Limb (tissue), 2 donors: ENCODE measurements around the gene PDHA1.
A peak's percentile ranks its signal among the peaks of the same experiment; 100 is the strongest.

Experiments used
- DNase-seq, 2 donors: peaks; one replicate each; pipeline ENCODE4 v3.0.0-alpha.2; 2016; ENCODE audit errors: extremely low spot score in 2 of 2

PDHA1 gene

GRCh38 chrX:19343535-19344408 lies at the start of gene PDHA1:
PDHA1 (plus strand) TSS chrX:19343927; CDS start chrX:19344038, 111 bp downstream.
- DNase-seq = peak; percentile 93

DNA sequence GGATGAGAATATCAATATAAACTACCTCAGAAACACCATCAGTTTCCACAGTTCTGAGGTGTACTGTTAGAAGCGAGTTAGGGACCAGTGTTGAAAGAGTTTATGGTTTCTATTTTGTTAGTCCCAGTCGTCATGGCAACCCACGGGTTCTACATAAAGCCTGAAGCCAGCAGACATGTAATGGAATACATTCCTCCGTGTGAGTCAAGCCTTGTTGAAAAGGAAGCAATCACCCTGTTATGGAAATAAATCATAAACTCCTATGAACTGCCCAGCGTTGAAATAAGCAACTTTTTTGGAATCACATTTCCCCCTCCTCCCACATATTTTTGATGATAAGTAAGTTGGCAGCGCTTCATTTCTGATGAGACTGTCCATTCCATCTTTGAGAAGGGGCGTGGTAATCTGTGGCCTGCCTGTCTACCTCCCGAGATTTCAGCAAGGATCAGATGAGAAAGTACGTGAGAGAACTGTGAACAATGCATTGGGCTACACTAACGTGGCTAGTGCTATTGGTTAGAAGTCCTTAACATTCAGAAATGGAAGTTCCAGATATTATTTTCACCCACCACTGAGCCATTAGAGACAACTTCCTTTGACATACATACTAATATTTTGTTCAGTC lies 40.4 kb upstream of the PDHA1 start:
- peak; percentile 38 to 65 for DNase-seq

DNA sequence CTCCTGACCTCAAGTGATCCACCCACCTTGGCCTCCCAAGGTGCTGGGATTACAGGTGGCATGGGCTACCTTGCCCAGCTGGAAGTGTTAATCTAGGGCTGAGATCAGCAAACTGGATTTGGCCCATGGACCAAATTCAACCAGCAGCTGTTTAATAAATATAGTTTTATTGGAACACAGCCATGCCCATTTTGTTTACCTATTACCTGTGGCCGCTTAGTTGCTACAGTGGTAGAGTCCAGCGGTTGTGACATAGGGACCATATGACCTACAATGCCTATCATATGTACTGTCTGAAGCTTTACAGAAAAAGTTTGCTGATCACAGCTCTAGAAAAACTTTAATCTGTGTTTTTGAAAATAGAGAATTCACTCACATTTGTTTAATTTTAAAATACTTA lies 17.2 kb upstream of the PDHA1 start:
- DNase-seq = no peak

DNA sequence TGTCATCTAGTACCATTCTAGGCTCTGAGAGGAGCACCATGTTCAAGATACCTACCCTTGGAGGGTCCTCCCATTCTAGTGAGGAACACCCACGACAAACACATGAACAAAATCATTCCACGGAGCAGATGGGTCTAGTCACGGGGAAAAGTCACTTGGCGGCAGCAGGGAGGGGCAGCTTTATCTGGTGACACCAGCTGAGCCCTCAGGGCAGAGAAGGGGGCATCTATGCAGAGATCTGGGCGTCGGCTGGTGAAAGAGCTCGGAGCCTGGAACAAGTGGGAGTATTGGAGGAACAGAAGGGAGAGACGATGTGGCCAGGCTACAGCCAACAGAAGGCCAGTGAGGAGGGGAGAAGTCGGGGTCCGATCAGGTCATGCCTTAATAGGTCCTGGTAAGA lies 11.9 kb upstream of the PDHA1 start:
- DNase-seq = no peak

DNA sequence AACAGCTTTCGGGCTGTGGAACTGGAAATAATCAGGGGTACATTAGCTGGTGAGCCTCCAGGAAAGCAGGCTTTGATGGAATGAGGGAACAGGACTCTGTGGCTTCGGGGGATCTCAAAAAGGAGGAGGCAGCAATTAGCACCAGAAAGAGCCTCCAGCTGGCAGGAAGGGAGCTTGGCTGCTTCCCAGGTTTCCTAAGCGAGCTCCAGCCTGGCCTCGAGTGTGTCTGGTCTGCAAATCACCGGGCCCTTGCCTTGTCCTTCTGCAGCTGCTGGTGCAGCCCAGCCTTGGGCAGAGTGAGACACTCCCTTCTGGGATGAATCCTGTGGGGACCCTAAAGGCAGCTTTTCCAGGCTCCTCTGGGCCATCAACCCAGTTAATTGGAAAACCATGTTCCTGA lies 10.7 kb upstream of the PDHA1 start:
- peak; percentile 34 to 61 for DNase-seq

GRCh38 chrX:19334945-19335626 lies 8.6 kb upstream of the PDHA1 start:
- no peak for DNase-seq

DNA sequence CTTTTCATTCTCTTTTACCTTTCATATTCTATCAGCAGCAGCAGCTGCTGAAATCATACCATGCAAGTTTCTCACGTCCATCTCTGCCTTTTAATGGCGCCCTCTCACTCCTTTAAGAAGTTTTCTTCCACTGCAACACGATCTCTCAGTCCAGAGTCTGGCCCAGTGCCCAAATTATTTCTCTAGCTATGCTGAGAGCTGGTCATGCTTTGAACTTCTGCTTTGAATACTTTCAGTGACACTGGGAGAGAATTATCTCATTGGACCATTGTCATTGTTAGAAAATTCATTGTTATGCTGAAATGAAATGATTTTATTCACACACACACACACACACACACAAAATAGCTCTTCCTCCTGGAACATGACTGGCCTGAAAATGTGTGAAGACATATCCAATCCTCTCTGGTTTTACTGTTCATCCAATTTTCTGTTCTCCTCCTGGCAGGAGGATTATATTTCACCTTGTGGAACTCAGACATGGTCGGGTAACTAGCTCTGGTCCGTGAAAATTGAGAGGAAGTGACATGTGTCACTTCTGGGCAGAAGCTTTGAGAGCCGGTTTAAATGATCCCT lies 1.3 kb upstream of the PDHA1 start:
- DNase-seq = no peak

GRCh38 chrX:19343085-19343534 lies 617 bp upstream of the PDHA1 start:
- DNase-seq = no peak

DNA sequence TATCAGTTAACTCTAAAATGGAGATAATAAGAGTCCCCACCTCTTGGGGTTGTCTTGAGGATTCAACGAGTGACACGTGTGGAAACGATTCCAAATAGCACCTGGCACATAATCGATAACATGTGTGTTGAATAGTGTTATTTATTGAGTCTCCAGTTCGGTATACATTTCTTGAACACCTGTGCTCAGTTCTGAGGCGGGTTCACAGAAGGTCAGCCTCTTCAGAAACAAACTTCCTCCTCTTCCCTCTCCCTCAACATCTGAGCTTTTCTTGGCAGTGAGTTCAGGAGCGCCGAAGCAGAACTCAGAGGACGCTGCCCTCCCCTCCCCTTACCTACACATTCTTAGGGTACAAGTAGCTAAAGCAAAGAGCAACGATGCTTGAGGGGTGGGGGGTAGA lies 934 bp downstream of the PDHA1 start:
- DNase-seq = no peak

DNA sequence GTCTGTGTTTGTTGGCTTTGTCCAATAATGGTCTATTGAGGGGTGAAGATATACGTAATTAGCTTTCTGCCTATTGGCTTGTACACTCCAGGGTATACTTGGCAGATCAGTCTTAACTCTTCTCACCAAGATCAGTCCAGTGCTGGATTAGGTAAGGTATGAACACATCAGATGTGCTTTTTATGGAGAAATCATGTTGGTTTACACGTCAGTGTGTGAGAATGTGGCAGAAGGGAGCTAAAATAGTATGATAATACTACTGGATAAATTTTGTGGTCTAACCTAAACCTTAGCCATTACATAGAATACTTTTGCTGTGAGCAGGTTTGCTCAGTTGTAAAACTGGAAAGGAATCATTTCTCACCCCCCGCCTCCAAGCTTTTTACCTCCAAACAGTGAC lies 4.2 kb downstream of the PDHA1 start:
- no peak for DNase-seq

DNA sequence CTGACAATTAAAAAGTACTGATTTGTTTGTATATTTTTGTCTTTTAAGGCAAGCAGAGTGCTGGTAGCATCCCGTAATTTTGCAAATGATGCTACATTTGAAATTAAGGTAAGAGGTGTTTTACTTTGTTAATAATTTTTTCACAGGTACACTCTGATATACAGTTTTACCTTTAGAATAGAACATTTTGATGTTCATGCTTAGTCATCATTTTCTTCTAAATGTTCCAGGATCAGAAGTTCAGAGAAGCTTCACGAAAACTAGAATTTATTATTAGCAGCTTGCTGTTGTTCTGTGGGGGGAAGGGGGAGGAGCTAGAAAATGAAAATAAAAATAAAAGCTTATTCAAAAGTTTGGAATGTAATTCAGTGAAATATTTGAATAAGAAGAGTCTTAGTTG lies 5.5 kb downstream of the PDHA1 start:
- DNase-seq = no peak

GRCh38 chrX:19350941-19351384 lies 7.2 kb downstream of the PDHA1 start:
- DNase-seq = no peak

- DNase-seq = no peak
Observed at GRCh38 chrX:19354625-19355024, 10.9 kb downstream of the PDHA1 start.

- no peak for DNase-seq
Observed at GRCh38 chrX:19358521-19358920, 14.8 kb downstream of the PDHA1 start.

DNA sequence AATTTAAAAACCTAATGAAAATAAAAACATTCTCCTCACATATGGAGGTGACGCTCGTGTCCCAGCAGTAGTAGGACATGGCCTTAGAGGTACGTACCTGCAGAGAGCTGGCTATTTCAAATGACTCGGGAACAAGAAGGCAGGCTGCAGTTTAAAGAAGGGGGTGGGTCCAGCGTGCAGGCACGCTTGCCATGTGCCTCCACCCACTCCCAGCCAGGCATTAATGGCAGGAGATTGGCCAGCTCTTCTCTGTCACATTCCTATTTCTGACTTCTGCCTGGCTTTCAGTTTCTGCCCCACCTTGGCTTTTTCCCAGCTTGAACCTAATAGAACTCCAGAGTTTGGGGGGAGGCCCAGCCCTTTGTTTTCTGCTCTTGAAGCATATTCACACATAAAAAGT lies 17.2 kb downstream of the PDHA1 start:
- no peak for DNase-seq

DNA sequence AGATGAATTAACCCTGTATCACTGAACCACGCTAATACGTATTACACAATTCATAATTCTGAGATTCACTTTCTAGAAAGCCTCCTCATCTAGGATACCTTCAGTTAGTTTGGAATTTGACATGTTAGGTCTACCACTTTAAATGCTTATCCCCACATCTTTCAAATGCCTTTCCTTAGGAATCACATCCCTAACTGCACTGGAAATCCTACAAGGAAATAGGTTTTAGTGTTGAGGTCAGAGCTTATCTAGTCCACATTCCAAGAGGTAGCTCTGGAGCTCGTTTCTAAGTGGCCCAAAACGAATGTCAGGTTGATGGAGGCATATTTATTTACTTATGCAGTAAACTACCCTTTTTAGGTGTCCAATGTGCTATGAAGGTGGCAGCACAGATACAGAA lies 18.0 kb downstream of the PDHA1 start:
- no peak for DNase-seq

DNA sequence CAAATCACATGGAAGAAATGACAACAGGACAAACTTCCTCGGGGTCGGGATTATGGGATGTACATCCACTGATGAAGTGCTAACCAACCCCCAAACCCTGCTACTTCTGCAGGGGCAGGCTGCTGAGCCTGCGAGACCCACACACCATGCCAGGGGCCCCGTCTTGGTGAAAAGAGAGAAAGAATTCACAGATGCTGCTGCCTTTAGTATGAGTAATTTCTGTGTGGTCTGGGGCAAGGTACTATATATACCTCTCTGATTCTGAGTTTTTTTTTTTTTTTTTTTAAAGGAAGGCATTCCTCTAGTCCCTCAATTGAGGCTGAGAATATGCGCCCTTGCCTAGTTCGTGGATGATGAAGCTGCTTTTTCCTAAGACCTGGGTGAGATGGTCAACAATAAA lies 24.8 kb downstream of the PDHA1 start:
- no peak for DNase-seq

GRCh38 chrX:19370061-19370460 lies 26.3 kb downstream of the PDHA1 start:
- DNase-seq = no peak

GRCh38 chrX:19372170-19372546 lies 28.4 kb downstream of the PDHA1 start:
- peak; percentile 43 to 84 for DNase-seq

- no peak for DNase-seq
Observed at GRCh38 chrX:19372547-19373331, 29.0 kb downstream of the PDHA1 start.

GRCh38 chrX:19373351-19373891 lies 29.7 kb downstream of the PDHA1 start:
- peak in 1 of 2 donors; percentile 23 for DNase-seq
